ENCODE measurements around the gene TMPRSS4. TPM values are rescaled to one million over a fixed set of nuclear protein-coding genes. Genes with fewer than 3 reads are reported as not detected.

The TMPRSS4 gene
- total RNA-seq, 1 experiment from 2014 or later: 1.5 TPM

- TF ChIP-seq RAD21 (IDR thresholded peaks at IDR 0.05; ENCODE audit: low read depth) (no peak), POLR2A (IDR thresholded peaks at IDR 0.05; ENCODE audit: borderline replicate concordance, extremely low read depth, insufficient read depth, insufficient read length) (no peak), ATF3 (IDR thresholded peaks at IDR 0.05) (no peak), EZH2phosphoT487 (IDR thresholded peaks at IDR 0.05; ENCODE audit: borderline replicate concordance) (no peak), SIN3A (IDR thresholded peaks at IDR 0.05; ENCODE audit: low read depth) (no peak), POLR2AphosphoS5 (IDR thresholded peaks at IDR 0.05; ENCODE audit: low read depth, low read length) (no peak), EGR1 (IDR thresholded peaks at IDR 0.05; ENCODE audit: low read depth) (no peak), JUND (IDR thresholded peaks at IDR 0.05) (no peak)
- Histone ChIP-seq H3K4me2 (ENCODE audit: low read length) (no peak overlapping the region), H2AFZ (ENCODE audit: low read depth, low read length, poor library complexity, severe bottlenecking) (no peak overlapping the region), H3K4me3 (replicated peaks in 1 of 2; ENCODE audit: low read depth in 1 of 2, low read length in 2 of 2) (no peak overlapping the region), H3K27ac (ENCODE audit: low read depth, low read length) (no peak overlapping the region), H3K36me3 (ENCODE audit: control insufficient read depth in 1 of 2, insufficient read depth in 2 of 2, low read length in 2 of 2) (no peaks in the 10 kb centered on the region), H3K9ac (ENCODE audit: low read length) (no peak overlapping the region), H3K27me3 (ENCODE audit: insufficient read depth, low read length) (no peaks in the 10 kb centered on the region), H3K9me3 (ENCODE audit: control insufficient read depth in 1 of 2, insufficient read depth in 1 of 2, low read depth in 1 of 2, low read length in 2 of 2) (no peaks in the 10 kb centered on the region), H3K79me2 (ENCODE audit: insufficient read depth, low read length) (no peaks in the 10 kb centered on the region), H3K4me1 (ENCODE audit: control insufficient read depth in 1 of 2, insufficient read depth in 2 of 2, low read length in 2 of 2) (no peaks in the 10 kb centered on the region), H3K9me2 (ENCODE audit: insufficient read depth) (no peaks in the 10 kb centered on the region), H4K20me1 (ENCODE audit: insufficient read depth) (no peaks in the 10 kb centered on the region)
- ChIA-PET RAD21 (ENCODE audit: low non-redundant PET in 1 of 2, low total read pairs in 2 of 2, uncharacterized antibody in 2 of 2, unreplicated experiment in 2 of 2) (no interaction called here), POLR2A (no interaction called here), CTCF (interaction anchor here (0.7 to 1.0 kb wide), 2 partner anchors 8 to 14 kb away, joined by 3 to 4 read pairs; no protein-coding TSS in a partner anchor)
- BruUV-seq (replicated peaks): no TSS peak
- DNase-seq (ENCODE audit: low read depth, low spot score): no peak
- intact Hi-C loops (cut with micrococcal nuclease): no loop called here
- no peak for ATAC-seq
Measured at GRCh38 chr11:118163494-118163893, 86.6 kb downstream of the TMPRSS4 start.

- DNase-seq (ENCODE audit: low read depth, low spot score): no peak
- no peaks in the 10 kb centered on the region for H3K9me2 ChIP-seq (ENCODE audit: insufficient read depth)
- no peak overlapping the region for H2AFZ ChIP-seq (ENCODE audit: low read depth, low read length, poor library complexity, severe bottlenecking)
- ATAC-seq: 0 out of 2 replicates have a peak, but pooled peaks have one; percentile 37
- H3K36me3 ChIP-seq (ENCODE audit: control insufficient read depth in 1 of 2, insufficient read depth in 2 of 2, low read length in 2 of 2): no peaks in the 10 kb centered on the region
- no peaks in the 10 kb centered on the region for H3K79me2 ChIP-seq (ENCODE audit: insufficient read depth, low read length)
- no peaks in the 10 kb centered on the region for H3K4me1 ChIP-seq (ENCODE audit: control insufficient read depth in 1 of 2, insufficient read depth in 2 of 2, low read length in 2 of 2)
- ChIA-PET POLR2A (no interaction called here), RAD21 (ENCODE audit: low non-redundant PET in 1 of 2, low total read pairs in 2 of 2, uncharacterized antibody in 2 of 2, unreplicated experiment in 2 of 2) (no interaction called here), CTCF (no interaction called here)
- no peak for TF ChIP-seq CTCF (IDR thresholded peaks at IDR 0.05 in 2 of 3, conservative IDR thresholded peaks at IDR 0.05 in 1 of 3; ENCODE audit: borderline replicate concordance in 1 of 3, insufficient read depth in 1 of 3, low read depth in 2 of 3, low read length in 2 of 3)
- TF ChIP-seq ATF3 (IDR thresholded peaks at IDR 0.05): no peak
- TF ChIP-seq TCF7L2 (IDR thresholded peaks at IDR 0.05; ENCODE audit: borderline replicate concordance, extremely low read depth, insufficient read depth, insufficient read length): no peak
- no peak for TF ChIP-seq ZNF274 (IDR thresholded peaks at IDR 0.05; ENCODE audit: low read depth, low read length)
- no peak for TF ChIP-seq ELF1 (IDR thresholded peaks at IDR 0.05; ENCODE audit: borderline replicate concordance, low read depth)
- no peak for TF ChIP-seq YY1 (IDR thresholded peaks at IDR 0.05; ENCODE audit: extremely low read depth, insufficient replicate concordance, low read depth, low read length)
- no peak for TF ChIP-seq SP1 (IDR thresholded peaks at IDR 0.05; ENCODE audit: low read depth)
- no peak for TF ChIP-seq EZH2phosphoT487 (IDR thresholded peaks at IDR 0.05; ENCODE audit: borderline replicate concordance)
- no peak for TF ChIP-seq SIN3A (IDR thresholded peaks at IDR 0.05; ENCODE audit: low read depth)
- no peak for TF ChIP-seq CBX3 (IDR thresholded peaks at IDR 0.05; ENCODE audit: low read depth)
- H4K20me1 ChIP-seq (ENCODE audit: insufficient read depth): no peaks in the 10 kb centered on the region
- no peak overlapping the region for H3K27ac ChIP-seq (ENCODE audit: low read depth, low read length)
- H3K9ac ChIP-seq (ENCODE audit: low read length): no peak overlapping the region
- no peak overlapping the region for H3K4me3 ChIP-seq (replicated peaks in 1 of 2; ENCODE audit: low read depth in 1 of 2, low read length in 2 of 2)
- BruUV-seq (replicated peaks): no TSS peak
- H3K4me2 ChIP-seq (ENCODE audit: low read length): no peak overlapping the region
- H3K9me3 ChIP-seq (ENCODE audit: control insufficient read depth in 1 of 2, insufficient read depth in 1 of 2, low read depth in 1 of 2, low read length in 2 of 2): no peaks in the 10 kb centered on the region
- intact Hi-C loops (cut with micrococcal nuclease): no loop called here
- no peaks in the 10 kb centered on the region for H3K27me3 ChIP-seq (ENCODE audit: insufficient read depth, low read length)
Measured at GRCh38 chr11:118164885-118165284, 88.0 kb downstream of the TMPRSS4 start.

All from HCT116 (cell line).